HUDEP-2 (cell line): ENCODE results near the gene KIF4B.
"Not testable (repeated sequence)": the region's sequence is repeated elsewhere in the genome, so short reads cannot be mapped to it uniquely, and the experiment has no call there.

ENCODE experiments used
- DNase-seq, 76 experiments: peaks; one replicate each; lab custom pipeline; 2025; ENCODE audit not compliant: unreplicated experiment in 76 of 76; lab: John Stamatoyannopoulos, UW

The KIF4B gene, protein sequence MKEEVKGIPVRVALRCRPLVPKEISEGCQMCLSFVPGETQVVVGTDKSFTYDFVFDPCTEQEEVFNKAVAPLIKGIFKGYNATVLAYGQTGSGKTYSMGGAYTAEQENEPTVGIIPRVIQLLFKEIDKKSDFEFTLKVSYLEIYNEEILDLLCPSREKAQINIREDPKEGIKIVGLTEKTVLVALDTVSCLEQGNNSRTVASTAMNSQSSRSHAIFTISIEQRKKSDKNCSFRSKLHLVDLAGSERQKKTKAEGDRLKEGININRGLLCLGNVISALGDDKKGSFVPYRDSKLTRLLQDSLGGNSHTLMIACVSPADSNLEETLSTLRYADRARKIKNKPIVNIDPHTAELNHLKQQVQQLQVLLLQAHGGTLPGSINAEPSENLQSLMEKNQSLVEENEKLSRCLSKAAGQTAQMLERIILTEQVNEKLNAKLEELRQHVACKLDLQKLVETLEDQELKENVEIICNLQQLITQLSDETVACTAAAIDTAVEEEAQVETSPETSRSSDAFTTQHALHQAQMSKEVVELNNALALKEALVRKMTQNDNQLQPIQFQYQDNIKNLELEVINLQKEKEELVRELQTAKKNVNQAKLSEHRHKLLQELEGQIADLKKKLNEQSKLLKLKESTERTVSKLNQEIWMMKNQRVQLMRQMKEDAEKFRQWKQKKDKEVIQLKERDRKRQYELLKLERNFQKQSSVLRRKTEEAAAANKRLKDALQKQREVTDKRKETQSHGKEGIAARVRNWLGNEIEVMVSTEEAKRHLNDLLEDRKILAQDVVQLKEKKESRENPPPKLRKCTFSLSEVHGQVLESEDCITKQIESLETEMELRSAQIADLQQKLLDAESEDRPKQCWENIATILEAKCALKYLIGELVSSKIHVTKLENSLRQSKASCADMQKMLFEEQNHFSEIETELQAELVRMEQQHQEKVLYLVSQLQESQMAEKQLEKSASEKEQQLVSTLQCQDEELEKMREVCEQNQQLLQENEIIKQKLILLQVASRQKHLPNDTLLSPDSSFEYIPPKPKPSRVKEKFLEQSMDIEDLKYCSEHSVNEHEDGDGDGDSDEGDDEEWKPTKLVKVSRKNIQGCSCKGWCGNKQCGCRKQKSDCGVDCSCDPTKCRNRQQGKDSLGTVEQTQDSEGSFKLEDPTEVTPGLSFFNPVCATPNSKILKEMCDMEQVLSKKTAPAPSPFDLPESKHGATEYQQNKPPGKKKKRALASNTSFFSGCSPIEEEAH

DNA sequence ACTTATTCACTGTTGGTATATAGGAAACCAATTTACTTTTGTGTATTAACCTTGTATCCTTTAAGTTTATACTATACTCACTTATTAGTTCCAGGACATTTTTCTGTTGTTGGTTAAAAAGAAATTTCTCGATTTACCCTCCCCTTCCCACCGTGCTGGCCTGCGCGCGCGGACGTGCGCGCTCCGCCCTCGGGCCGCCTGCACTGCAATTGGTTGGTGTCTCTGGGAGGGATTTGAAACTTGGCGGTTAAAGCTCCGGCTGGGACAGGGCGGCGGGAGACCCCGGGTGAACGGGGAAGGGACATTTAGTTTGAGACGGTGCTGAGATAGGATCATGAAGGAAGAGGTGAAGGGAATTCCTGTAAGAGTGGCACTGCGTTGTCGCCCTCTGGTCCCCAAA is at the start of gene KIF4B:
KIF4B (plus strand) TSS at position 230 of the 400 bp plus-strand sequence; CDS start at position 335, 105 bp downstream.
- DNase-seq: no peak

DNA sequence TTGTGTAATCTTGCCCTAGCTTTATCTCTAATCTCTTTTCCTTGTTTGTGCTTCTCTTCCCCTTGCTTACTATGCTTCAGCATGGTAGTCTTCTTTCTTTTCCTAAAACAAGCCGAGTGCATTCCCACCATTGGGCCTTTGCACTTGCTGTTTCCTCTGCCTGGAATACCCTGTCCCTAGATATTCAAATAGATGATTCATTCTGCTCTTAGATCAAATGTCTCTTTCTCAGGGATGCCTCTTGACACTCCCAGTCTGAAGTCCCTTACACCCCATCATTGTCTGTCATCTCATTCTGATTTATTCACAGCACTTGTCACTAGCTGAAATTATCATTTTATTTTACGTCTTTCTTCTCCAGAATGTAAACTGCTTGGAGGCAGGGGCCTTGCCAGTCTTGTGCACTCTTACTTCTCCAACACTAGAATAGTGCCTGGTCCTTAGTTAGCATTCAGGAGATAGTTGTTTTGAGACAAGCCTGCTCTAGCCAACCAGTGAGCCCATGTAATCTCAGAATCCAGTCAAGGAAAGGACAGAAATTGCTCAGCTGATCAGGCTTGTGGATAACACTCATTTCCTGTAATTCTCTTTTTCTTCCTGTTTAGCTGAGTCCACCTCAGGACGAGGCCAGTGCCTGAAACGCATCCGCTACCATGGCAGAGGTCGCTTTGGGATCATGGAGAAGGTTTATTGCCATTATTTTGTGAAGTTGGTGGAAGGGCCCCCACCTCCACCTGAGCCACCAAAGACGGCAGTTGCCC is 47.3 kb upstream of the KIF4B start:
- no peak for DNase-seq

DNA sequence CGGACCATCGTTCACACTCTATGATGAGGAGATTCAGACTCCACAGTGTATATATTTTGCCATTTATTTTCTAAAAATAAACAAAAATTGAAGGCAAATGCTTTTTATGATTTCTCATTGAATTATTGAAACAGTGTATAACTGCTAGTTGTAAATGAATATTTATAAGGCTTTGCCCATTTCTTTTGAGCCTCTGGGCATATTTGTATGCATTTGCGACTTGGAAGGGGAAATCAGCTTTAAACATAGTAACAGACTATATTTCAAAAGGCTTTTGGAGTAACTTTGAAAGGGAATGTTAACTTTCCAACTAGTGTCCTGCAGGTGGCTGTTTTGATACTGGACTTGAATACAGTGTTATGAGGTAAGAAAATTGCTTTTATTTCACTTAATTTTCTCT is 46.7 kb upstream of the KIF4B start:
- DNase-seq: no peak

GRCh38 chr5:154967421-154968024 is 46.0 kb upstream of the KIF4B start:
- DNase-seq: peak in 2 of 76 experiments; percentile 4 to 17

GRCh38 chr5:154968953-154969352 is 44.6 kb upstream of the KIF4B start:
- peak in 51 of 76 experiments; percentile 2 to 76 (median 39) for DNase-seq

DNA sequence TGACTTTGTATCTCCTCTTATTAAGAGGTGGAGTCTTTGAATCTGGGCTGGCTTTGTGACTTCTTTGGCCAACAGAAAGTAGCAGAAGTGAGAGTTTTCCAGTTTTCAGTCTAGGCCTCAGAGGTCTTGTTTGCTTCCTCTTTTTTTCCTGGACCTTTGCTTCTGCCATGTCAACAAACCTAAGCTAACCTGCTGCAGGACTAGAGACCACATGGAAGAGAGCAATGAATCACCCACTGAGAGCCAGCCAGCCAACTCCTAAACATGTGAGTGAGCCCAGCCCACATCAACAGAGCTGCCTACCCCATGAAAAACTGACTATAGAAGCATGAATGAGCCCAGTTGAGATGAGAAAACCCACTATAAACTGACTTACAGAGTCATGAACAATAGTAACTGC is 42.8 kb upstream of the KIF4B start:
- DNase-seq: peak in 19 of 76 experiments; percentile 1 to 61 (median 21)

DNA sequence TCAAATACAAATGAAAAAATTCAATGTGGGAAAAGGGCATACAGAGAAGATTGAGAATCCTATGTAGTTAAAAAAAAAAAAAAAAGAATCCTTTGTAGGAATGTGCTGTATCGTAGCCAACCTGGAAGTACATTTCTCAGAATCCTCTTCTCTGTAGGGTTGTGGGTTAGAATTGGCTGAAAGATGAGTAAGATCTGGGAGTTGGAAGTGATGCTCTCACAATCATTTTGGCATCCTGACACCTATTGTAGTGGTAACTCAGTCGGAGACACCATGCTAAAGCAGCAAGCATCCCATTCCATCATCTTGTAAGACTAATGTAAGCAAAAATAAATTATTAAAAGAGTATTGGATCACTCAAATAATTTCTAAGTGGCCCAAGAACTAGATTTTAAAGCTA is 42.1 kb upstream of the KIF4B start:
- no peak for DNase-seq

GRCh38 chr5:154972476-154973080 is 41.0 kb upstream of the KIF4B start:
- peak in 57 of 76 experiments; percentile 3 to 74 (median 35) for DNase-seq

- DNase-seq: not testable (repeated sequence)
These were observed 37.5 kb upstream of the KIF4B start for GRCh38 chr5:154976082-154976481.

DNA sequence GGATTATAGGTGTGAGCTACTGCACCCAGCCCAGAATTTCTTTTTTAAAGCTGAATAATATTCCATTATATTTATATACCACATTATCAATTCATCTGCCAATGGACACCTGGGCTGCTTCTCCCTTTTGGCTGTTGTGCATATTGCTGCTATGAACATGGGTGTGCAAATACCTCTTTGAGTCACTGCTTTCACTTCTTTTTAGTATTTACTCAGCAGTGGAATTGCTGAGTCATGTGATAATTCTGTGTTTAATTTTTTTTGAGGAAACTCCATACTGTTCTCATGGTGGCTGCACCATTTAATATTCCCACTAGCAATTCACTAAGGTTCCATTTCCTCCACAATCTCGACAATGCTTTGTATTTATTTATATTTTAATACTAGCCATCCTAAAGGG is 36.1 kb upstream of the KIF4B start:
- DNase-seq: no peak

DNA sequence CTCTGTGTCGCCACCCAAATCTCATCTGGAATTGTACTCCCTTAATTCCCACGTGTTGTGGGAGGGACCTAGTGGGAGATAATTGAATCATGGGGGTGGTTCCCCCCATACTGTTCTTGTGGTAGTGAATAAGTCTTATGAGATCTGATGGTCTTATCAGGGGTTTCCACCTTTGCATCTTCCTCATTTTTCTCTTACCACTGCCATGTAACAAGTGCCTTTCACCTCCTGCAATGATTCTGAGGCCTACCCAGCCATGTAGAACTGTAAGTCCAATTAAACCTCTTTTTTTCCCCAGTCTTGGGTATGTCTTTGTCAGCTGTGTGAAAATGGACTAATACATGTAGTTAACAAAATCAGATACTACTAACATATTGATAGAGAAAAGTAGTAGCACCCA is 35.3 kb upstream of the KIF4B start:
- DNase-seq: peak in 23 of 76 experiments; percentile 1 to 65 (median 25)

GRCh38 chr5:154984946-154985516 is 28.5 kb upstream of the KIF4B start:
- no peak for DNase-seq

DNA sequence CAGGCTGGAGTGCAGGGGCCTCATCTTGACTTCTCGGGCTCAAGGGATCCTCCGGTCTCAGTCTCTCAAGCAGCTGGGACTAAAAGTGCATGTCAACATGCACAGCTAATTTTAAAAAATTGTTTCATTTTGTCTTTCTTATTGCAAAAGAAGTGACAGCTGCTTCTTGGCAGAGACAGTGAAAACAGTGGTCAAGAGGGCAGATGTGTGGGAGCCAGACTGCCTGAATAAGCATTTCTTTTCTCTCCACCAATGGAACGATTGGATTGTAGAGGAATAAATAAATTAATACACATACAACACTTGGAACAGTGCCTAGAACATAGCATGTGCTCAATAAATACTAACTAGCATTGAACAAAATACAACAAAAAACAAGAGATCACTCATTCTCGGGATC is 27.4 kb upstream of the KIF4B start:
- DNase-seq: no peak

DNA sequence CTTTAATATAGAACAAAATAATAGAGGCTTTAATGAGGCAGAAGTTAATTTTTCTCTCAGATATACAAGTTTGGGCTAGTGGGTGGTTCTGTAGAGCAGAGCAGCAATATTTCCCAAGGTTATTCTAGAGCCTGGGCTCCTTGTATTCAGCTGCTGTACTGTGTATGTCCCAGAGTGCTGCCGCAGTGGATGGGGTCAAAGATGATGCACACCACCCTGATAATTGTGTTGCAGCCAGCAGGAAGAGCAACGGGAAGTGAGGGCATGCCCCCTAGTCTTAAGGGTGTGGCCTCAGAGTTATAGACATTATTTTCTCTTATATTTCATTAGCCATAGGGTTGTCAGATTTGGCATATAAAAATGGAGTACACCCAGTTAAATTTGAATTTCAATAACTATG is 23.9 kb upstream of the KIF4B start:
- DNase-seq: no peak

DNA sequence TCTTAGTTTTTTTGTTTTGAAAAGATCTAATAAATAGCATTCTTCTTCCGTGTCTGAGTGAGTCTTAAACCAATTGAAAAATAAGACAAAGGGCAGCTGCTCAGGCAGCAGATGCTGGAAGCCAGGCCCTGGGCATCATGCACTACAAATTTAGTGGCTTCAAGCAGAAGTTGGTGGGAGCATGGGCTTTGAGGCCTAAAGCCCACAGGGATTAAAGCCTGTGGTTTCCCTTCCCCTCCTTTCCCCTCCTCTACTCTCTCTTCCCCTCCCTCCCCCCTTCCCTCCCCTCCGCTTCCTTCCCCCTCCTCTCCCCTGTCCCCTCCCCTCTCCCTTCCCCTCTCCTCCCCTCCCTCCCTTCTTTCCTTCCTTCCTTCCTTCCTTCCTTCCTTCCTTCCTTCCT is 20.1 kb upstream of the KIF4B start:
- no peak for DNase-seq

DNA sequence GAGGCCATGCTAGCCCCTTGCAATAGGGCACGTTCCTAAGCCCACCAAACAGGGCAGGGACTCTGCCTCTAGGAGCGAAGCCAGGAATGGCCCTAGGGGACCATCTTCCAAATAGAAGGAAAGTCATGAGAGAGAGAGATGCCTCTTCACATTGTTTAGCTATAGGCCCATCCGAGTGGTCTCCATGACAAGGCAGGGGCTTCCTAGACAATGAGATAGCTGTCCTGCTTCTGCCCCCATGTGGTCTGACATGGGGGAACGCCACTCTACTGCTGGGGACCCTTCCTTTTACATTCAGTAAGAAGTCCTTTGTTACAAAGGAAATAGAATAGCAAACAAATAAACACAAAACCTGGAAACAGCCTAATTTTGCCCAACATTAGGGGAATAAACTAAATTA is 17.9 kb upstream of the KIF4B start:
- DNase-seq: no peak

GRCh38 chr5:154997746-154998145 is 15.8 kb upstream of the KIF4B start:
- DNase-seq: peak in 5 of 76 experiments; percentile 14 to 31 (median 15)

DNA sequence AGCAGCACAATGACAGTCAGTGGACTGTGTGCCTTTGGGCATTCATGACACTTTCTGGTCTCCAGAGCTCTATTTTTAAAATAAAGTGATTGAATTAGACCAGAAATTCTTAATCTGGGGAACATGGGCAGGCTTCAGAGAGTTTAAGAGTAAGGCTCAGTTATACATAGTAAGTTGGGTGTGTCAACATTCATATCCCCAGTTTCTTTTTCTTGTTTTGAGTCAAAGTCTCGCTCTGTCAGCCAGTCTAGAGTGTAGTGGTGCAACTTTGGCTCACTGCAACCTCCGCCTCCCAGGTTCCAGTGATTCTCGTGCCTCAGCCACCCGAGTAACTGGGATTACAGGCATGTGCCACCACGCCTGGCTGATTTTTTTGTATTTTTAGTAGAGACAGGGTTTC is 13.7 kb upstream of the KIF4B start:
- DNase-seq: no peak

DNA sequence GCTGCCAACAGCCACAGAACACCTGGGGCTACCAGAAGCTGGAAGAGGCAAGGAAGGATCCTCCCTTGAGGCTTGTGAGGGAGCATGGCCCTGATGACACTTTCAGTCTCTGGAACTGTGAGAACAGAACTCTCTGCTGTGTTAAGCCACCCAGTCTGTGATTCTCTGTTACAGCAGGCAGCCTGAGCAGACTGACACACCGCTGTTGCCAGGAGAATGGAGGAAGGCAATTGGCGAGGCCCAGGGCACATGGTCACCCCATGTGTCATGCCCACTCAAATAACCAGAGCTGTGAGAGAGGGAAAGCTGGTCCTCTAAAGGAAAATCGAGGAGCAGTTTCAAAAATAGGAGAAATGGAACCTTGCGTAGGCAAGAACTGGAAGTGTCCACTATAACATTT is 12.0 kb upstream of the KIF4B start:
- DNase-seq: no peak
